ENCODE measurements around the gene SPOP.

DNA sequence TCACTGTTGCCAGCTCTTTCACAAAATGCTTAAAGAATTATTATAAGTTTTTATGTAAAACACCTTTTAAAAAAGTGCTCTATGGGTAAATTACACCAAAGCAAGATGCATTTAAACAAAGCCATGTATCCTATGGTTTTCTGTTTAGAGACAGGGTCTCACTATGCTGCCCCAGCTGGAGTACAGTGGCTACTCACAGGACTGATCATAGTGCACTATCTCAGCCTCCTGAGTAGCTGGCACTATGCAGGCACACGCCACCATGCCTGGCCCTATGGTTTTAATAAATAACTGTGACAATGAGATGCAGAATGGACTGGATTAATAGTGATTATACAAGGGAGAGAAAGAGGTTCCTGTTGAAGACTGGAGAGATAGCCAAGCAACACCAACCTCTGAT, 40.2 kb downstream of the SPOP start:
- TF ChIP-seq, protein P1, sequence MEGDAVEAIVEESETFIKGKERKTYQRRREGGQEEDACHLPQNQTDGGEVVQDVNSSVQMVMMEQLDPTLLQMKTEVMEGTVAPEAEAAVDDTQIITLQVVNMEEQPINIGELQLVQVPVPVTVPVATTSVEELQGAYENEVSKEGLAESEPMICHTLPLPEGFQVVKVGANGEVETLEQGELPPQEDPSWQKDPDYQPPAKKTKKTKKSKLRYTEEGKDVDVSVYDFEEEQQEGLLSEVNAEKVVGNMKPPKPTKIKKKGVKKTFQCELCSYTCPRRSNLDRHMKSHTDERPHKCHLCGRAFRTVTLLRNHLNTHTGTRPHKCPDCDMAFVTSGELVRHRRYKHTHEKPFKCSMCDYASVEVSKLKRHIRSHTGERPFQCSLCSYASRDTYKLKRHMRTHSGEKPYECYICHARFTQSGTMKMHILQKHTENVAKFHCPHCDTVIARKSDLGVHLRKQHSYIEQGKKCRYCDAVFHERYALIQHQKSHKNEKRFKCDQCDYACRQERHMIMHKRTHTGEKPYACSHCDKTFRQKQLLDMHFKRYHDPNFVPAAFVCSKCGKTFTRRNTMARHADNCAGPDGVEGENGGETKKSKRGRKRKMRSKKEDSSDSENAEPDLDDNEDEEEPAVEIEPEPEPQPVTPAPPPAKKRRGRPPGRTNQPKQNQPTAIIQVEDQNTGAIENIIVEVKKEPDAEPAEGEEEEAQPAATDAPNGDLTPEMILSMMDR (conservative IDR thresholded peaks at IDR 0.05; ENCODE audit: low read depth, low read length): no peak
- no peak for TF ChIP-seq CEBPB (IDR thresholded peaks at IDR 0.05; ENCODE audit: low read depth, low read length)
- no peak for TF ChIP-seq CHD1 (IDR thresholded peaks at IDR 0.05; ENCODE audit: low read depth, low read length)
- no peak for TF ChIP-seq NFE2L2 (IDR thresholded peaks at IDR 0.05; ENCODE audit: low read depth, low read length)
- no peak for TF ChIP-seq POLR2A (IDR thresholded peaks at IDR 0.05; ENCODE audit: low read depth, low read length)
- TF ChIP-seq, protein P2, sequence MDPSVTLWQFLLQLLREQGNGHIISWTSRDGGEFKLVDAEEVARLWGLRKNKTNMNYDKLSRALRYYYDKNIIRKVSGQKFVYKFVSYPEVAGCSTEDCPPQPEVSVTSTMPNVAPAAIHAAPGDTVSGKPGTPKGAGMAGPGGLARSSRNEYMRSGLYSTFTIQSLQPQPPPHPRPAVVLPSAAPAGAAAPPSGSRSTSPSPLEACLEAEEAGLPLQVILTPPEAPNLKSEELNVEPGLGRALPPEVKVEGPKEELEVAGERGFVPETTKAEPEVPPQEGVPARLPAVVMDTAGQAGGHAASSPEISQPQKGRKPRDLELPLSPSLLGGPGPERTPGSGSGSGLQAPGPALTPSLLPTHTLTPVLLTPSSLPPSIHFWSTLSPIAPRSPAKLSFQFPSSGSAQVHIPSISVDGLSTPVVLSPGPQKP (IDR thresholded peaks at IDR 0.05; ENCODE audit: borderline replicate concordance, low read depth, low read length): no peak
- TF ChIP-seq FOS (IDR thresholded peaks at IDR 0.05; ENCODE audit: low read depth, low read length): no peak
- TF ChIP-seq SMC3 (IDR thresholded peaks at IDR 0.05; ENCODE audit: low read depth, low read length): no peak
- TF ChIP-seq RAD21 (IDR thresholded peaks at IDR 0.05; ENCODE audit: low read length): no peak
- TF ChIP-seq RFX5 (IDR thresholded peaks at IDR 0.05; ENCODE audit: low read depth, low read length): no peak
- no peak for TF ChIP-seq MAFK (IDR thresholded peaks at IDR 0.05; ENCODE audit: low read depth, low read length)
- no peak for TF ChIP-seq RCOR1 (IDR thresholded peaks at IDR 0.05; ENCODE audit: insufficient replicate concordance, low read length)
- TF ChIP-seq MXI1 (IDR thresholded peaks at IDR 0.05; ENCODE audit: borderline replicate concordance, low read depth, low read length): no peak
